Hepatocyte (in vitro differentiated cells): ENCODE results near the gene CRYGS. TPM values are rescaled to one million over a fixed set of nuclear protein-coding genes. Genes with fewer than 3 reads are reported as not detected.
A peak's percentile ranks its signal among the peaks of the same experiment; 100 is the strongest.
"Not testable (repeated sequence)": the region's sequence is repeated elsewhere in the genome, so short reads cannot be mapped to it uniquely, and the experiment has no call there.

Source experiments
- DNase-seq: peaks from one replicate; pipeline ENCODE4 v3.0.0-alpha.2; 2016; ENCODE audit warnings: low spot score
- H2AFZ ChIP-seq: fragments of 200-600 bp; sonication (generic); 2 replicates; pipeline ENCODE4 v1.6.0; 2016; ENCODE audit warnings: antibody characterized with exemption, mild to moderate bottlenecking
- H3K27ac ChIP-seq: fragments of 200-600 bp; sonication (generic); 2 replicates; pipeline ENCODE4 v1.5.1; 2016; ENCODE audit warnings: mild to moderate bottlenecking
- H3K27me3 ChIP-seq: fragments of 200-600 bp; sonication (generic); 2 replicates; pipeline ENCODE4 v1.6.1; 2016
- H3K36me3 ChIP-seq: fragments of 200-600 bp; sonication (generic); replicated peaks from 2 replicates; pipeline ENCODE4 v1.5.1; 2016; ENCODE audit warnings: low read depth; ENCODE audit not compliant: insufficient read depth
- H3K4me1 ChIP-seq: fragments of 200-600 bp; sonication (generic); 2 replicates; pipeline ENCODE4 v1.5.1; 2016; ENCODE audit warnings: mild to moderate bottlenecking, moderate library complexity; ENCODE audit not compliant: insufficient read depth
- H3K4me2 ChIP-seq: fragments of 200-600 bp; sonication (generic); 2 replicates; pipeline ENCODE4 v1.6.0; 2016
- H3K4me3 ChIP-seq: fragments of 200-600 bp; sonication (generic); 2 replicates; pipeline ENCODE4 v1.5.1; 2016; ENCODE audit warnings: mild to moderate bottlenecking
- H3K79me2 ChIP-seq: fragments of 200-600 bp; sonication (generic); 2 replicates; pipeline ENCODE4 v1.6.0; 2017; ENCODE audit warnings: mild to moderate bottlenecking
- H3K9me2 ChIP-seq: fragments of 200-600 bp; sonication (generic); replicated peaks from 2 replicates; pipeline ENCODE4 v1.6.0; 2017; ENCODE audit warnings: mild to moderate bottlenecking; ENCODE audit not compliant: insufficient read depth
- H3K9me3 ChIP-seq: fragments of 200-600 bp; sonication (generic); 2 replicates; pipeline ENCODE4 v1.5.1; 2016; ENCODE audit warnings: low read depth, mild to moderate bottlenecking
- H4K20me1 ChIP-seq: fragments of 200-600 bp; sonication (generic); 2 replicates; pipeline ENCODE4 v1.6.0; 2016; ENCODE audit warnings: mild to moderate bottlenecking; ENCODE audit not compliant: insufficient read depth, poor library complexity, severe bottlenecking
- EZH2 ChIP-seq: fragments of 200-600 bp; sonication (generic); IDR thresholded peaks from 2 replicates; pipeline ENCODE4 v1.6.1; 2016; ENCODE audit warnings: antibody characterized with exemption, mild to moderate bottlenecking, borderline replicate concordance
- EZH2phosphoT487 ChIP-seq: fragments of 200-600 bp; sonication (generic); IDR thresholded peaks from one replicate; pipeline ENCODE4 v1.6.1; 2018; ENCODE audit warnings: antibody characterized with exemption, mild to moderate bottlenecking, low read depth, moderate library complexity; ENCODE audit not compliant: unreplicated experiment, severe bottlenecking
- WGBS: methylation state at CpG from one replicate; pipeline ENCODE4 v1.1.6; 2016; ENCODE audit warnings: low lambda C conversion rate; ENCODE audit errors: missing lambda C conversion rate; 5-methylcytosine and 5-hydroxymethylcytosine counted together
- polyA plus RNA-seq: library from polyadenylated mRNA; unstranded; fragments of >200 nt; fragmentation: Nextera tagmentation; extraction: Ambion mirVana; gene quantifications from 2 replicates; pipeline ENCODE4 v1.2.1, GENCODE V29; 2016
- total RNA-seq: library from RNA; depleted of rRNA; stranded (reverse); fragments of >200 nt; gene quantifications from 2 replicates; pipeline ENCODE4 v1.2.3, GENCODE V29; 2014
- TF ChIP-seq, protein P1 (sequence below): fragments of 200-600 bp; sonication (generic); IDR thresholded peaks from 2 replicates; pipeline ENCODE4 v1.5.1; 2016; ENCODE audit warnings: antibody characterized with exemption, mild to moderate bottlenecking; ENCODE audit not compliant: poor library complexity

Gene CRYGS
- total and polyA plus RNA-seq, 2 experiments from 2014 or later: 0.89 to 1.9 TPM

DNA sequence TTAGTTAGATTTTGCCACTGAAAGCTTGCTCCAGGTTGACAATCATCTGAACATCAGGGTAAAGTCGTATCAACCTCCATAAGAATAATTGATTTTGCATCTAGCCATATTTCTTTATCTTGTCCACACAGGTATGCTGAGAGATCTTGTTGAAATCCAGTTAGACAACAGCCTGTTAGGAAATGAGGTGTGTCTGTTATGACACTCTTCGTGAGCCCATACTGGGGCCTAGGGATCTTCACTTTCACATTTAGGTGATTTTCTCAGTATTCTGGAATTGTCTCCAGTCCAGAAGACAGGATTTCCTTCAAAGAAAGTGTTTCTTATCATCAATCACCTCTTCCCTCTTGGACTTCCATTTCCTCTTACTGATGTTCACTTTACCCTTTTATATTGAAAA, 44.5 kb upstream of the CRYGS start:
- Histone ChIP-seq H2AFZ (no peak overlapping the region), H3K79me2 (no peaks in the 10 kb centered on the region), H3K27ac (peak overlapping the region; percentile 85), H3K4me3 (no peak overlapping the region), H3K9me2 (no peaks in the 10 kb centered on the region), H4K20me1 (no peaks in the 10 kb centered on the region), H3K4me2 (peak overlapping the region; percentile 3), H3K27me3 (no peaks in the 10 kb centered on the region), H3K36me3 (no peaks in the 10 kb centered on the region), H3K9me3 (no peaks in the 10 kb centered on the region), H3K4me1 (peaks cover 13% of the 10 kb centered on the region)
- TF ChIP-seq EZH2phosphoT487 (no peak), EZH2 (no peak)
- TF ChIP-seq, protein P1, sequence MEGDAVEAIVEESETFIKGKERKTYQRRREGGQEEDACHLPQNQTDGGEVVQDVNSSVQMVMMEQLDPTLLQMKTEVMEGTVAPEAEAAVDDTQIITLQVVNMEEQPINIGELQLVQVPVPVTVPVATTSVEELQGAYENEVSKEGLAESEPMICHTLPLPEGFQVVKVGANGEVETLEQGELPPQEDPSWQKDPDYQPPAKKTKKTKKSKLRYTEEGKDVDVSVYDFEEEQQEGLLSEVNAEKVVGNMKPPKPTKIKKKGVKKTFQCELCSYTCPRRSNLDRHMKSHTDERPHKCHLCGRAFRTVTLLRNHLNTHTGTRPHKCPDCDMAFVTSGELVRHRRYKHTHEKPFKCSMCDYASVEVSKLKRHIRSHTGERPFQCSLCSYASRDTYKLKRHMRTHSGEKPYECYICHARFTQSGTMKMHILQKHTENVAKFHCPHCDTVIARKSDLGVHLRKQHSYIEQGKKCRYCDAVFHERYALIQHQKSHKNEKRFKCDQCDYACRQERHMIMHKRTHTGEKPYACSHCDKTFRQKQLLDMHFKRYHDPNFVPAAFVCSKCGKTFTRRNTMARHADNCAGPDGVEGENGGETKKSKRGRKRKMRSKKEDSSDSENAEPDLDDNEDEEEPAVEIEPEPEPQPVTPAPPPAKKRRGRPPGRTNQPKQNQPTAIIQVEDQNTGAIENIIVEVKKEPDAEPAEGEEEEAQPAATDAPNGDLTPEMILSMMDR: no peak
- DNase-seq: no peak
- WGBS: 52% methylated on average over 2 of the region's 2 CpGs

DNA sequence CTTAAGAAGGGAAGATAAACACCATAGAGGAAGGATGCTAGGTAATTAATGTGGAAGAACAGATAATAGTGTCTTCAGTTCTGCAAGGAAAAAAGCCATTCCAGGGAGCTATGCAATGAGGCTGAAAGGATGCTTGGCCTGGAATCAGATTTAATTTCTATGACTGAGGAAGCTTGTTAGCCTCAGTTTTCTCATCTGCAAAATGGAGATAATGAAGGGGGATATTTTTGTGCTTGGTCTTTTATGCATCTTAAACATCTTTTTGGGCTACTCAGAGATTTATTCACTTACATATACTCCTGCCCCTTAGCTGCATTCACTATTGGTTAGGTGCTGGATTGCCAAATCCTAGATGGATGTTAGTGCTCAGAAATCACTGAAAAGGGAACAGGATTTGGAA, 43.0 kb upstream of the CRYGS start:
- Histone ChIP-seq H3K4me3 (no peak overlapping the region), H2AFZ (no peak overlapping the region), H3K27me3 (no peaks in the 10 kb centered on the region), H4K20me1 (no peaks in the 10 kb centered on the region), H3K9me2 (no peaks in the 10 kb centered on the region), H3K27ac (no peak overlapping the region), H3K4me2 (no peak overlapping the region), H3K36me3 (no peaks in the 10 kb centered on the region), H3K9me3 (no peaks in the 10 kb centered on the region), H3K4me1 (peaks cover 8% of the 10 kb centered on the region), H3K79me2 (no peaks in the 10 kb centered on the region)
- DNase-seq: no peak
- TF ChIP-seq EZH2 (no peak), EZH2phosphoT487 (no peak)
- TF ChIP-seq, protein P1: no peak

DNA sequence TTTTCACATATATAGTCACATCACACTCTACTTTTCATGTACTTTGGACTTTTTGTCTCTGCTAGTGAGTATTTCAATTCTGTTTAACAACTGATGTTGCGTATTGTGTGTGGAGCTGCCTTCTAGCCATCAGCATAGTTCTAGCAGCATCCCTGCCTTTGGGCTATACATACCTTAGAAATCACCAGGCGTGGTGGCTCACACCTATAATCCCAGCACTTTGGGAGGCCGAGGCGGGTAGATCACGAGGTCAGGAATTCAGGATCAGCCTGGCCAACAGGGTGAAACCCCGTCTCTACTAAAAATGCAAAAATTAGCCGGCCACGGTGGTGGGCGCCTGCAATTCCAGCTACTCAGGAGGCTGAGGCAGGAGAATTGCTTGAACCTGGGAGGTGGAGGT, 42.1 kb upstream of the CRYGS start:
- WGBS: 85% methylated on average over 9 of the region's 9 CpGs

DNA sequence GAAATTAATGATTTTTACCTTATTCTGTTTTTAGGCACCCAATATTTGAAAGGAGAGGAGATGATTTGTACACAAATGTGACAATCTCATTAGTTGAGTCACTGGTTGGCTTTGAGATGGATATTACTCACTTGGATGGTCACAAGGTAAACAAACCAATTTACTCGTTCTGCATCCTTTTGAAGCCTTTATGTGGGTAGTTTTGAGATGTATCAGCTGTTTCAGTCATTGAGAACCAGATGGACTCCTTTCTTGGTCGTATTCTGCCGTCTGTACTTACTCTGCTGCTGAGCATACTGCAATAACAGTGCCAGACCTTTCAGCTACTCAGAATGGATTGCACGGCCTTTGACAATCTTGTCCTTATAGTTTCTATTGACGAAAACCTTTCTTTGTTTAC, 39.7 kb upstream of the CRYGS start:
- peaks cover 1% of the 10 kb centered on the region for H3K4me1 ChIP-seq
- no peak overlapping the region for H2AFZ ChIP-seq
- H3K9me2 ChIP-seq: no peaks in the 10 kb centered on the region
- H3K27ac ChIP-seq: no peak overlapping the region
- H3K9me3 ChIP-seq: no peaks in the 10 kb centered on the region
- H4K20me1 ChIP-seq: no peaks in the 10 kb centered on the region
- DNase-seq: no peak
- H3K4me3 ChIP-seq: no peak overlapping the region
- TF ChIP-seq, protein P1: no peak
- no peak for TF ChIP-seq EZH2
- H3K36me3 ChIP-seq: peaks cover 4% of the 10 kb centered on the region
- 82% methylated on average over 5 of the region's 5 CpGs for WGBS
- no peaks in the 10 kb centered on the region for H3K27me3 ChIP-seq
- peaks cover 2% of the 10 kb centered on the region for H3K79me2 ChIP-seq
- no peak overlapping the region for H3K4me2 ChIP-seq

More for the DNA sequence above, 42.1 kb upstream of the CRYGS start:
- not testable (repeated sequence) for H3K9me2 ChIP-seq, H3K4me3 ChIP-seq, H3K4me1 ChIP-seq, H3K36me3 ChIP-seq, H3K9me3 ChIP-seq, H4K20me1 ChIP-seq, H2AFZ ChIP-seq, H3K27ac ChIP-seq, H3K4me2 ChIP-seq, H3K79me2 ChIP-seq, DNase-seq, H3K27me3 ChIP-seq
